GM10847 (cell line): ENCODE data around the gene VPS37C.

Experiments
- POLR2A ChIP-seq: IDR thresholded peaks from 2 replicates; pipeline ENCODE4 v1.6.1; 2011; ENCODE audit not compliant: insufficient read length; ENCODE audit errors: extremely low read depth

Gene VPS37C

GRCh38 chr11:61116426-61117167, 44.6 kb downstream of the VPS37C start:
- TF ChIP-seq POLR2A = no peak

GRCh38 chr11:61115498-61116224, 45.6 kb downstream of the VPS37C start:
- TF ChIP-seq POLR2A = no peak

- TF ChIP-seq POLR2A = no peak
Observed at GRCh38 chr11:61114913-61115312, 46.3 kb downstream of the VPS37C start.

GRCh38 chr11:61113201-61113600, 48.0 kb downstream of the VPS37C start:
- TF ChIP-seq POLR2A = no peak

- TF ChIP-seq POLR2A = no peak
Observed at GRCh38 chr11:61112575-61112974, 48.7 kb downstream of the VPS37C start.

- no peak for TF ChIP-seq POLR2A
Observed at GRCh38 chr11:61111786-61112517, 49.3 kb downstream of the VPS37C start.

GRCh38 chr11:61111050-61111435, 50.2 kb downstream of the VPS37C start:
- TF ChIP-seq POLR2A = no peak

- no peak for TF ChIP-seq POLR2A
Observed at GRCh38 chr11:61110255-61111049, 50.8 kb downstream of the VPS37C start.

- TF ChIP-seq POLR2A = no peak
Observed at GRCh38 chr11:61109671-61110070, 51.6 kb downstream of the VPS37C start.

- TF ChIP-seq POLR2A = no peak
Observed at GRCh38 chr11:61108847-61109585, 52.2 kb downstream of the VPS37C start.

GRCh38 chr11:61107888-61108287, 53.3 kb downstream of the VPS37C start:
- TF ChIP-seq POLR2A = no peak

GRCh38 chr11:61106894-61107470, 54.2 kb downstream of the VPS37C start:
- no peak for TF ChIP-seq POLR2A

- TF ChIP-seq POLR2A = no peak
Observed at GRCh38 chr11:61106296-61106695, 54.9 kb downstream of the VPS37C start.

- no peak for TF ChIP-seq POLR2A
Observed at GRCh38 chr11:61104963-61105362, 56.3 kb downstream of the VPS37C start.
